Lower lobe of right lung (tissue), 2 donors: ENCODE results near the gene PLA2G4B. TPM values are rescaled to one million over a fixed set of nuclear protein-coding genes. Genes with fewer than 3 reads are reported as not detected.

Experiments used
- ATAC-seq, 2 donors: fragments of 200-7000 bp; cut with Tn5 transposase; one replicate each; pipeline ENCODE4 v1.9.1; 2020 to 2022; ENCODE audit warnings: mild to moderate bottlenecking in 2 of 2, moderate library complexity in 2 of 2
- DNase-seq: peaks from one replicate; pipeline ENCODE4 v3.0.0-alpha.2; 2020
- H3K27ac ChIP-seq: fragments of 200-600 bp; one replicate; pipeline ENCODE4 v1.8.0; 2022
- H3K27me3 ChIP-seq: fragments of 200-600 bp; one replicate; pipeline ENCODE4 v1.8.0; 2022; ENCODE audit warnings: low read depth
- H3K36me3 ChIP-seq: fragments of 200-600 bp; one replicate; pipeline ENCODE4 v1.8.0; 2022; ENCODE audit warnings: mild to moderate bottlenecking
- H3K4me1 ChIP-seq: fragments of 200-600 bp; one replicate; pipeline ENCODE4 v1.8.0; 2022
- H3K4me3 ChIP-seq: fragments of 200-600 bp; one replicate; pipeline ENCODE4 v1.8.0; 2022; ENCODE audit warnings: mild to moderate bottlenecking
- H3K9me3 ChIP-seq: fragments of 200-600 bp; one replicate; pipeline ENCODE4 v1.8.0; 2022
- intact Hi-C: fragments of 100-400 bp; cut with DNase I; formaldehyde crosslinking; loops from one replicate; pipeline ENCODE4 v1.11.0; 2022
- total RNA-seq: library from RNA; stranded (reverse); fragmentation: NEBNext Ultra II Directional; extraction: Animal tissue kit (Norgen Biotek cat#: 25700); gene quantifications from one replicate; pipeline ENCODE4 v1.2.1, GENCODE V29; 2021
- TF ChIP-seq, protein P1 (sequence below): fragments of 200-600 bp; IDR thresholded peaks from one replicate; pipeline ENCODE4 v1.8.0; 2022; ENCODE audit warnings: antibody characterized with exemption, mild to moderate bottlenecking
- donor health status: DM: no; HTN: yes; CAD: no; lungs with severe emphysema.

Gene PLA2G4B
- total RNA-seq, 1 donor from 2014 or later = 13.8 TPM

DNA sequence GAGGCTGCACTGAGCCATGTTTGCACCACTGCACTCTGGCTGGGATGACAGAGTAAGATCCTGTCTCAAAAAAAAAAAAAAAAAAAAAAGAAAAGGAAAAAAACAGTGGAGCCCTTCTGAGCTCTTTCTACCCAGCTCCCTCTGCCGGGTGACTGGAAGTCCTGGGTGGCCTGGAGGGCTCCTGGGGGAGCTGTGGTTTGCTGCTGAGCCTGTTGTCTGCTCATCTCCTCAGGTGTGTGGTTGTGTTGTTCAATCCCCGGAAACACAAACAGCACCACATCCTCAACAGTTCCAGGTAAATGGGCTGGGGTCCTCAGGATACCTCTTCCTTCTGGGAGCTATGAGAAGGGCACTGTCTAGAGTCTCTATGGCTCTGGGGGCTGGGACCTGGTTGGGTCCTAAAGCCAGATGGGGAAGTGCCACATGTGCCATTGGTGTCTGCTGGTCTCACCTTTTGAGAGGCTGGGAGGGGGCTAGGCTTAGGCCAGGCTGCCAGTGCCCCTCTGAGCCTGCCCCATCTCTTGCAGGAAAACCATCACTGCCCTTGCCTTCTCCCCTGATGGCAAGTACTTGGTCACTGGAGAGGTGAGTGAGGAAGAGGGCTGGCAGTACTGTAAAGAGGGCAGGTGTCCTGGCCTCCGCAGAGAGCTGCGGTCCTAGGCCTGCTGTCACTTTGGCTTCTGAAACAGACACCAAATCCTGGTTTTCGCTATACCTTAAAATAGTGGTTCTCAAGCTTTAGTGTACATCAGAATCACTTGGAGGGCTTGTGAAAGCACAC, 27.8 kb upstream of the PLA2G4B start:
- Histone ChIP-seq H3K27me3 (no peaks in the 10 kb centered on the region), H3K4me3 (no peak overlapping the region), H3K9me3 (no peaks in the 10 kb centered on the region), H3K4me1 (no peaks in the 10 kb centered on the region), H3K27ac (no peak overlapping the region), H3K36me3 (peaks cover 33% of the 10 kb centered on the region)
- ATAC-seq (peak in 1 of 2 donors; percentile 5), DNase-seq (no peak)
- intact Hi-C loops = loop anchor here (5.0 kb wide), 1 partner anchor 39 kb away; the partner anchor contains the start of gene MAPKBP1
- TF ChIP-seq, protein P1, sequence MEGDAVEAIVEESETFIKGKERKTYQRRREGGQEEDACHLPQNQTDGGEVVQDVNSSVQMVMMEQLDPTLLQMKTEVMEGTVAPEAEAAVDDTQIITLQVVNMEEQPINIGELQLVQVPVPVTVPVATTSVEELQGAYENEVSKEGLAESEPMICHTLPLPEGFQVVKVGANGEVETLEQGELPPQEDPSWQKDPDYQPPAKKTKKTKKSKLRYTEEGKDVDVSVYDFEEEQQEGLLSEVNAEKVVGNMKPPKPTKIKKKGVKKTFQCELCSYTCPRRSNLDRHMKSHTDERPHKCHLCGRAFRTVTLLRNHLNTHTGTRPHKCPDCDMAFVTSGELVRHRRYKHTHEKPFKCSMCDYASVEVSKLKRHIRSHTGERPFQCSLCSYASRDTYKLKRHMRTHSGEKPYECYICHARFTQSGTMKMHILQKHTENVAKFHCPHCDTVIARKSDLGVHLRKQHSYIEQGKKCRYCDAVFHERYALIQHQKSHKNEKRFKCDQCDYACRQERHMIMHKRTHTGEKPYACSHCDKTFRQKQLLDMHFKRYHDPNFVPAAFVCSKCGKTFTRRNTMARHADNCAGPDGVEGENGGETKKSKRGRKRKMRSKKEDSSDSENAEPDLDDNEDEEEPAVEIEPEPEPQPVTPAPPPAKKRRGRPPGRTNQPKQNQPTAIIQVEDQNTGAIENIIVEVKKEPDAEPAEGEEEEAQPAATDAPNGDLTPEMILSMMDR = no peak

DNA sequence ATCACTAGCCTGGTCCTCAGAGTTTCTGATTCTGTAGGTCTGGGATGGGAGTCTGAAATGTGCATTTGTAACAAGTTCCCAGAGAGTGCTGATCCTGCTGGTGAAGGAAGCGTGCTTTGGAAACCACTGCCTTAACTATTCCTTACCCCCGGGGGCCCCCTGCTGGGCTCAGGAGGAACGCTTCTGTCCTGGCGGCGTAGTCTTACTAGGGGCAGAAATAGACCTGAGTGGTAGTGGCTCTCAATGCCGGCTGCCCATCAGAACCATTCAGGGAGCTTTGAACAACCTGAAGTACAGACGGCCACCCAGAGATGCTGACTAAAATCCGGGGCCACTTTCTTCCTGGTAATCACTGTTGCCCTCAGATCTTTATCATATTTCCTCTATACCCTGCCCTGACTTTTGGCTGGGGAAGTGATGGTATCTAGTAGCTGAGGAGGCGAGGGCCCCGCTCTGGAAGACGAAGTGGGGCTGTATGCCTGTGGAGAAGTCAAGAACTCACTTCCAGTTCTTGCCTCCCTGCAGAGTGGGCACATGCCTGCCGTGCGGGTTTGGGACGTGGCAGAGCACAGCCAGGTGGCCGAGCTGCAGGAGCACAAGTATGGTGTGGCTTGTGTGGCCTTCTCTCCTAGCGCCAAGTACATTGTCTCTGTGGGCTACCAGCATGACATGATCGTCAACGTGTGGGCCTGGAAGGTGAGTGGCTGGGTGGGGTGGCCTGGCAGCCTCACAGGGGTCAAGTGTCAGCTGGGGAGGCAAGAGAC, 27.0 kb upstream of the PLA2G4B start:
- Histone ChIP-seq H3K36me3 (peaks cover 40% of the 10 kb centered on the region), H3K27me3 (no peaks in the 10 kb centered on the region), H3K4me3 (no peak overlapping the region), H3K27ac (no peak overlapping the region), H3K9me3 (no peaks in the 10 kb centered on the region), H3K4me1 (no peaks in the 10 kb centered on the region)
- DNase-seq (peak; percentile 88), ATAC-seq (peak; percentile 90 to 93)
- intact Hi-C loops = loop anchor here (5.0 kb wide), 1 partner anchor 39 kb away; the partner anchor contains the start of gene MAPKBP1
- TF ChIP-seq, protein P1 = peak; percentile 91

DNA sequence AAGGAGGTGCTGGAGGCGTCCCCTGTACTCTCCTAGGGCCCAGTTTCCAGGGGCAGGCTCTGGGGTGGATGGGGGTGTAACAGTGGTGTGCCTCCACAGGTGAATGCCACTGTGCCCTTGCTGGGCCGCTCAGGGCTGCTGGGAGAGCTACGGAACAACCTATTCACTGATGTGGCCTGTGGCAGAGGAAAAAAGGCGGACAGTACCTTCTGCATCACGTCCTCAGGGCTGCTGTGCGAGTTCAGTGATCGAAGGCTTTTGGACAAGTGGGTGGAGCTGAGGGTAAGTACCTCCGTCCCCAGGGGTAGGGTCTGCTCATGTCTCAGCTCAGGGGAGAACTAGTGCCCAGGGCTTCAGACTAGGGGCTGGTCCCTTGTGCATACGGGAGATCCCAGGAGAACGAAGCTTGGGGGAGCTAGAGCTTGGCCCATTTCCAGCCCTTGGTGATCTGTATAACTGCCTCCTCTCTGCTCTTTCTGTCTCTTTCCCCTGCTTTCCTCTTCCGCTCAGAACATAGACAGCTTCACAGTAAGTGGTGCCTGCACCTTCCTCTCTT, 25.7 kb upstream of the PLA2G4B start:
- TF ChIP-seq, protein P1 = no peak
- DNase-seq (no peak), ATAC-seq (no peak)
- Histone ChIP-seq H3K4me3 (no peak overlapping the region), H3K9me3 (no peaks in the 10 kb centered on the region), H3K27me3 (no peaks in the 10 kb centered on the region), H3K4me1 (no peaks in the 10 kb centered on the region), H3K36me3 (peaks cover 53% of the 10 kb centered on the region), H3K27ac (no peak overlapping the region)
- intact Hi-C loops = loop anchor here (5.0 kb wide), 1 partner anchor 41 kb away; the partner anchor contains the start of gene MAPKBP1

DNA sequence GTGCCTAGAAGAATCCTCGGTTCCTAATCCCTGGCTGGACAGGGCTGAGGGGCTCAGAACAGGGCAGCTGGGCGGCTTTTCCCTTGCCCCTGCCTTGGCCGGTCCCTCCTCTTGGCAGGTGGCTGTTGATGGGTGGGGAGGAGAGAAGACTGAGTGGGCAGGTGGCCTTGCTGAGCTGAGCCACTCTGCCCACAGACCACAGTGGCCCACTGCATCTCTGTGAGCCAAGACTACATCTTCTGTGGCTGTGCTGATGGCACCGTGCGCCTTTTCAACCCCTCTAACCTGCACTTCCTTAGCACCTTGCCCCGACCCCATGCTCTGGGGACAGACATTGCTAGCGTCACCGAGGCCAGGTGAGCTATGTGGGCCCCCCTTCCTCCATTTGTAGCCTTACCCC, 25.2 kb upstream of the PLA2G4B start:
- intact Hi-C loops = loop anchor here (5.0 kb wide), 1 partner anchor 41 kb away; the partner anchor contains the start of gene MAPKBP1
- peaks cover 58% of the 10 kb centered on the region for H3K36me3 ChIP-seq
- no peaks in the 10 kb centered on the region for H3K4me1 ChIP-seq
- H3K27me3 ChIP-seq = no peaks in the 10 kb centered on the region
- H3K27ac ChIP-seq = no peak overlapping the region
- H3K9me3 ChIP-seq = no peaks in the 10 kb centered on the region
- DNase-seq = no peak
- no peak for ATAC-seq
- TF ChIP-seq, protein P1 = no peak
- H3K4me3 ChIP-seq = no peak overlapping the region

DNA sequence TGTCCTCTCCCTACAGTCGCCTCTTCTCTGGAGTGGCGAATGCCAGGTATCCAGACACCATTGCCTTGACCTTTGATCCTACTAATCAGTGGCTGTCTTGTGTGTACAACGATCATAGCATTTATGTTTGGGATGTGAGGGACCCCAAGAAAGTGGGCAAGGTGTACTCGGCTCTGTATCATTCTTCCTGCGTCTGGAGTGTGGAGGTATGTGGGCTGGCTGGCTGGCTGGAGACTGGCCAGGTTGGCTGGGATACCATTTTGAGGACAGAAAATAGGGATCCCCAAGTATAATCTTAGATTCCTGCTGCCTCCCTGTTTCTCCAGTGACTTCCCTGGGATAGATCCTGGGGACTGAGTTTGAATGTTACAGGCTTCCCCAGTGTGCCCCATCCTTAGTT, 24.1 kb upstream of the PLA2G4B start:
- intact Hi-C loops = loop anchor here (5.0 kb wide), 1 partner anchor 42 kb away; the partner anchor contains the start of gene MAPKBP1

More for the DNA sequence above, 24.1 kb upstream of the PLA2G4B start:
- H3K9me3 ChIP-seq = no peaks in the 10 kb centered on the region
- H3K36me3 ChIP-seq = peaks cover 70% of the 10 kb centered on the region
- no peaks in the 10 kb centered on the region for H3K27me3 ChIP-seq
- no peaks in the 10 kb centered on the region for H3K4me1 ChIP-seq
- ATAC-seq = no peak
- H3K4me3 ChIP-seq = no peak overlapping the region
- TF ChIP-seq, protein P1 = no peak
- DNase-seq = no peak
- no peak overlapping the region for H3K27ac ChIP-seq
